ENCODE results near the gene RICTOR.

The RICTOR gene

DNA sequence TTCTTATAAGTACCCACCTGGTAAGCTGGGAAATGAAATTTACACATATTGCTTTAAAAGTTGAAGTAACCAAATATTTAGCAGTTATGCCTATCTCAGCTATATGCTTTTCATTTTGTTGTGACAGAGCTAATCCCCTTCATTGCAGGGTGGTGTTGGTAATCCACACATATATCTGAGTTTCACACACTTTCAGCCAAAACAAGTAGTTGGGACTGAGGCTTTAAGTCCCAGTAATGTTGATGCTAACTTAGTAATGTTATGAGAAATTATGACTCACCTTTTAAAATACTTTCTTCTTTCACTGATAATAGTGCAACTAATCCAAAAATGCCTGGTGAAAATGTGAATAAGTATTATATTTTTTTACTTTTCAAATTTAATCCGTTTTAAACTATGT, 19.2 kb upstream of the RICTOR start:
- TF ChIP-seq, protein P1, sequence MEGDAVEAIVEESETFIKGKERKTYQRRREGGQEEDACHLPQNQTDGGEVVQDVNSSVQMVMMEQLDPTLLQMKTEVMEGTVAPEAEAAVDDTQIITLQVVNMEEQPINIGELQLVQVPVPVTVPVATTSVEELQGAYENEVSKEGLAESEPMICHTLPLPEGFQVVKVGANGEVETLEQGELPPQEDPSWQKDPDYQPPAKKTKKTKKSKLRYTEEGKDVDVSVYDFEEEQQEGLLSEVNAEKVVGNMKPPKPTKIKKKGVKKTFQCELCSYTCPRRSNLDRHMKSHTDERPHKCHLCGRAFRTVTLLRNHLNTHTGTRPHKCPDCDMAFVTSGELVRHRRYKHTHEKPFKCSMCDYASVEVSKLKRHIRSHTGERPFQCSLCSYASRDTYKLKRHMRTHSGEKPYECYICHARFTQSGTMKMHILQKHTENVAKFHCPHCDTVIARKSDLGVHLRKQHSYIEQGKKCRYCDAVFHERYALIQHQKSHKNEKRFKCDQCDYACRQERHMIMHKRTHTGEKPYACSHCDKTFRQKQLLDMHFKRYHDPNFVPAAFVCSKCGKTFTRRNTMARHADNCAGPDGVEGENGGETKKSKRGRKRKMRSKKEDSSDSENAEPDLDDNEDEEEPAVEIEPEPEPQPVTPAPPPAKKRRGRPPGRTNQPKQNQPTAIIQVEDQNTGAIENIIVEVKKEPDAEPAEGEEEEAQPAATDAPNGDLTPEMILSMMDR (IDR thresholded peaks at IDR 0.05; ENCODE audit: low read depth, low read length), result no peak
- no peak overlapping the region for H3K4me3 ChIP-seq (ENCODE audit: low read depth, low read length)

DNA sequence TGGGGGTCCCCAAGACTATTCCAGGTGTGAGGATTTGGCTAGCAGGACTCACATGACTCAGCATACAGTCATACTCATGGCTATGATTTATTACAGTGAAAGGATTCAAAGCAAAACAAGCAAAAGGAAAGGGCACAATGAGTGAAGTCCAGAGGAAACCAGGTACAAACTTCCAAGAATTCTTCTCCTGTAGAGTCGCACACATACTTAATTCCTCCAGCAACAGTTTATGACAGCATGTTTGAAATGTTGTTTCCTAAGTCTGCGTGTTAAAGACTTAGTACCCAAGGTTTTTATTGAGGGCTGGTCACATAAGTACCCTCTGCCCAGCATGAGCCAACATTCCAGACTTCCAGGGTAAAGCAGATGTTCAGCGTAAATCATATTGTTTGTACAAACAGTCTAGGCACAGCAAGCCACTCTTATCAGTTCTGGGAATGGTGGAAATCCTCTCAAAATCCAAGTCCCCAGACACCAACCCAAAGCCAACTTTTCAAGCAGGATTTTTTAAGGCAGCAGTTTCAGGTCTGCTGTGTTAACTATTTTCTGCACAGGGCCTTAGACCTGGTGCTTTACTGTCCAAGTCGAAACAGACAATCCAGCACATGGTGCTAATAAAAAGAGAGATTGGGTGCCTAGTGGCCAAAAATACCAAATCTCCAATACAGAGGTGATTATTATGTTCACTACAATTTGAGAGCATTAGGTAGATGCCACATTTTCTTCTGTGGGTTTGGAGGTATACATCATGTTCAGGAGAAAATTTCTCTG, 18.6 kb upstream of the RICTOR start:
- H3K4me3 ChIP-seq (ENCODE audit: low read depth, low read length), result no peak overlapping the region
- TF ChIP-seq, protein P1 (IDR thresholded peaks at IDR 0.05; ENCODE audit: low read depth, low read length), result no peak

DNA sequence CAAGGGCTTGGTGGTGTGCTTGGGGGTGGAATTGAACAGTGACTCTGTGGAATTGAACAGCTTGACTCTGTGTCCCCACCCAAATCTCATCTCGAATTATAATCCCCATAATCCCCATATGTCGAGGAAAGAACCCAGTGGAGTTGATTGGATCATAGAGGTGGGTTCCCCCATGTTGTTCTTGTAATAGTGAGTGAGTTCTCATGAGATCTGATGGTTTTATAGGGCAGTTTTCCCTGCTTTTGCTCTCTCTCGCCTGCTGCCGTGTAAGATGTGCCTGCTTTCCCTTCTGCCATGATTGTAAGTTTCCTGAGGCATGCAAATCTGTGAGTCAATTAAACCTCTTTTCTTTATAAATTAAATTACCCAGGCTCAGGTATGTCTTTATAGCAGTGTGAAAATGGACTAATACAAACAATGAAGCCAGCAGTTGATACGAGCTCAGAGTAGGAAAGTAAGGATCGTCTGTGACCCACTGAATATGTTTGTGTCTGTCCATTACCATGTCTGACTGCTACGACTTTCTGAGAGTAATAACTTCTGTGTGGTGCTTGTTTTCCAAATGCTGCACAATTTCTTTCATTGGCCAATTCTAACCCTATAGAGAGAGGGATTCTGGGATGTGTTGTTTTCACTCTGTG, 17.9 kb upstream of the RICTOR start:
- TF ChIP-seq, protein P1 (IDR thresholded peaks at IDR 0.05; ENCODE audit: low read depth, low read length), result no peak
- no peak overlapping the region for H3K4me3 ChIP-seq (ENCODE audit: low read depth, low read length)

DNA sequence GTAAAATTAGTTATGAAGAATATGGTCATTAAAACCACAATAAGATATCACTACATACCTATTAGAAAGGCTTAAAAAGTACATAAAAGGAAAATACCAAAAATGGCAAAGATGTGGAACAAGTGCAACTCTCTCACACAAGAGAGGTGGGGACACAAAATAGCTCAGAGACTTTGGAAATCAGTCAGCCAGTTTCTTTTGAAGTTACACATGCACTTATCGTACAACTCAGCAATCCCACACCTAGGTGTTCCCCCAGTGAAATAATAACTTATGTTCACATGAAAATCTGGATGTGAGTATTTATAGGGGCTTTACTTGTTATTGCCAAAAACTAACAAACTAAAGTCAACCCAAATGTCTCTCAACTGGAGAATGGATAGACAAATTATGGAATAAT, 9.8 kb upstream of the RICTOR start:
- no peak overlapping the region for H3K4me3 ChIP-seq (ENCODE audit: low read depth, low read length)
- TF ChIP-seq, protein P1 (IDR thresholded peaks at IDR 0.05; ENCODE audit: low read depth, low read length), result no peak

DNA sequence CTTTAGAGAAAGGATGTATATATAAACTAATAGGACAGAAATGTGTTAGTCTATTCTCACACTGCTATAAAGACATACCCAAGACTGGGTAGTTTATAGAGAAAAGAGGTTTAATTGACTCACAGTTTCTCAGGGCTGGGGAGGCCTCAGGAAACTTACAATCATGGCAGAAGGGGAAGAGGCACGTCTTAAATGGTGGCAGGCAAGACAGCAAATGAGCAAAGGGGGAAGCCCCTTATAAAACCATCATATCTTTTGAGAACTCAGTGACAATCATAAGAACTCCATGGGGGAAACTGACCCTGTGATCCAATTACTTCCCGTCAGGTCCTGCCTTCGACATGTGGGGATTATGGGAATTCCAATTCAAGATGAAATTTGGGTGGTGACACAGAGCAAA, 8.8 kb upstream of the RICTOR start:
- TF ChIP-seq, protein P1 (IDR thresholded peaks at IDR 0.05; ENCODE audit: low read depth, low read length), result no peak
- H3K4me3 ChIP-seq (ENCODE audit: low read depth, low read length), result no peak overlapping the region

DNA sequence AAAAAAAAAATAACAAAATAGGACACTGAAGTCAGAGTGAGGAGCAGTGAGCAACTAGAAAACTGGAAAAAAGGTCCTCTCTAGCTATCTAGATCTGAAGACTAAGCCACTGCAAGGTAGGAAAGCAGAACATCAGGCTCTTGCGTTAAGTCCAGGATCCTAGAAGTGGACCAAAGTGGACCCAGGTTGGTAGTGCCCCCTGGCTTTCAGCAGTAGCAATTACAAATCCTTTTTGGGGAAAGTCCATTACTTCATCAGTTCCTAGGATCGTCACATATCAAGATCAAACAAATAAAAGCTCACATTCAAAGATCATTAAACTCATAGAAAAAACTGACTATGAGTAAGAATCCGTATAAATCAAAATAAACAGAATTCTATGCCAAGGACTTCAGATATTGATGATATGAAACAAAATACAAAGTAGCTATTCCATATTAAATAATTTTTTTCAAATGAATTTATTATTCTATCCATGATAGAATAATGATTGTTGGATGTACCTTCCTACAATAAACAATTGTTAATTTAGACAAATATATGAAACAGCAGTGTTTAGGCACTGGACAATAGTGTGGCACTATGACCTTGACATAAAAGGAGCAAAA, 6.5 kb upstream of the RICTOR start:
- no peak overlapping the region for H3K4me3 ChIP-seq (ENCODE audit: low read depth, low read length)
- TF ChIP-seq, protein P1 (IDR thresholded peaks at IDR 0.05; ENCODE audit: low read depth, low read length), result peak; percentile 74

DNA sequence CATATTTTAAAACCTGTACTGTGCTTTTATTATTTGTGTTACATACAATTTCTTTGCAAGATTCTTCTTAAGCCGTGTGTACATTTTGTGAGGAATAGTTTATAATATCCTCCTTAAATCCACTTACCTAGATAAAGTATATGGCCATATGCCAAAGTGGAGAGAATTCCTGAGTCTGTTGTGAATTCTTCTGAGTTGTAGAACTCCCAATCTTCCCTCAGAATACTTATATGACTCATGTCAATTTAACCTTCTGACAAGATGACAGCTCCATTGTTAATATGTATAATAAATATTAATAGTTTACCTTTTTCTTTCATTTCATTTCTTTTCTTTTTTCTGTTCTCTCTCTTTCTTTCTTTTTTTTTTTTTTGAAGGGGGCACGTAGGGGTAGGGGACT, 6.0 kb upstream of the RICTOR start:
- TF ChIP-seq, protein P1 (IDR thresholded peaks at IDR 0.05; ENCODE audit: low read depth, low read length), result no peak
- no peak overlapping the region for H3K4me3 ChIP-seq (ENCODE audit: low read depth, low read length)
